ENCODE measurements around the gene KCNAB2.

GRCh38 chr1:6023346-6023745 is 22.3 kb upstream of the KCNAB2 start:
- no peak for TF ChIP-seq YY1 (IDR thresholded peaks at IDR 0.05; ENCODE audit: insufficient read depth, insufficient read length)
- no peak for TF ChIP-seq ZNF274 (IDR thresholded peaks at IDR 0.05; ENCODE audit: low read depth, low read length)
- no peak for TF ChIP-seq SUZ12 (IDR thresholded peaks at IDR 0.05; ENCODE audit: extremely low read depth, insufficient read depth, insufficient read length)
